Measurements from ENCODE around the gene ANKRD11.
"Not testable (repeated sequence)": the region's sequence is repeated elsewhere in the genome, so short reads cannot be mapped to it uniquely, and the experiment has no call there.

DNA sequence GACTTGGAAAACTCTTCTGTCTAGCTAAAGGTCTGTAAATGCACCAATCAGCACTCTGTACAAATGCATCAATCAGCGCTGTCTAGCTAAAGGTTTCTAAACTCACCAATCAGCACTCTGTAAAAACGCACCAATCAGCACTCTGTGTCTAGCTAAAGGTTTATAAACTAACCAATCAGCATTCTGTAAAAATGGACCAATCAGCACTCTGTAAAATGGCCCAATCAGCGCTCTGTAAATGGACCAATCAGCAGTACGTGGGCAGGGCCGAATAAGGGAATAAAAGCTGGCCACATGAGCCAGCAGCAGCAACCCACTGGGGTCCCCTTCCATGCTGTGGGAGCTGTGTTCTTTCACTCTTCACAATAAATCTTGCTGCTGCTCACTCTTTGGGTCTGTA lies 55.3 kb downstream of the ANKRD11 start:
- TF ChIP-seq YY1 (IDR thresholded peaks at IDR 0.05; ENCODE audit: insufficient read depth, insufficient read length); SUZ12 (IDR thresholded peaks at IDR 0.05; ENCODE audit: extremely low read depth, insufficient read depth, insufficient read length); ZNF274 (IDR thresholded peaks at IDR 0.05; ENCODE audit: low read depth, low read length): not testable (repeated sequence)
